Trophoblast cell (in vitro differentiated cells and primary cell): Measurements from ENCODE around the gene COL25A1.

Experiments used
- DNase-seq, 2 donors: peaks; one replicate each; pipeline ENCODE4 v3.0.0-alpha.2; 2016
- H2AFZ ChIP-seq: 2 replicates; pipeline ENCODE4 v1.6.1; 2013; ENCODE audit warnings: low read length, moderate library complexity, mild to moderate bottlenecking; ENCODE audit not compliant: insufficient read depth, poor library complexity
- H2AK5ac ChIP-seq: 2 replicates; pipeline ENCODE4 v1.6.1; 2013; ENCODE audit warnings: mild to moderate bottlenecking, low read length
- H2BK120ac ChIP-seq: 2 replicates; pipeline ENCODE4 v1.6.1; 2013; ENCODE audit warnings: low read length, mild to moderate bottlenecking, moderate library complexity; ENCODE audit not compliant: insufficient read depth, poor library complexity
- H2BK12ac ChIP-seq: 2 replicates; pipeline ENCODE4 v1.6.1; 2013; ENCODE audit warnings: mild to moderate bottlenecking, low read length, moderate library complexity
- H2BK5ac ChIP-seq: 2 replicates; pipeline ENCODE4 v1.6.1; 2013; ENCODE audit warnings: low read length, low read depth, moderate library complexity, mild to moderate bottlenecking; ENCODE audit not compliant: poor library complexity
- H3K14ac ChIP-seq: 2 replicates; pipeline ENCODE4 v1.6.1; 2013; ENCODE audit warnings: mild to moderate bottlenecking, low read length
- H3K18ac ChIP-seq: 2 replicates; pipeline ENCODE4 v1.6.1; 2013; ENCODE audit warnings: mild to moderate bottlenecking, low read length
- H3K23ac ChIP-seq: 2 replicates; pipeline ENCODE4 v1.6.1; 2013; ENCODE audit warnings: low read length
- H3K27ac ChIP-seq: 2 replicates; pipeline ENCODE4 v1.5.1; 2013; ENCODE audit warnings: low read depth, mild to moderate bottlenecking, inconsistent platforms, low read length, moderate library complexity
- H3K27me3 ChIP-seq: 2 replicates; pipeline ENCODE4 v1.6.1; 2013; ENCODE audit warnings: inconsistent platforms, mild to moderate bottlenecking, low read length, moderate library complexity; ENCODE audit not compliant: insufficient read depth
- H3K36me3 ChIP-seq, 2 experiments: 1 replicate in 1 of 2; 2 replicates in 1 of 2; pipeline ENCODE4 v1.6.1; 2013; ENCODE audit warnings: low read length in 2 of 2, mild to moderate bottlenecking in 2 of 2, moderate library complexity in 1 of 2; ENCODE audit not compliant: insufficient read depth in 2 of 2, control insufficient read depth in 1 of 2
- H3K4ac ChIP-seq: 2 replicates; pipeline ENCODE4 v1.6.1; 2013; ENCODE audit warnings: low read depth, mild to moderate bottlenecking, low read length, moderate library complexity
- H3K4me1 ChIP-seq, 2 experiments: 1 replicate in 1 of 2; 2 replicates in 1 of 2; pipeline ENCODE4 v1.6.1; 2013; ENCODE audit warnings: low read length in 2 of 2, mild to moderate bottlenecking in 2 of 2, moderate library complexity in 1 of 2; ENCODE audit not compliant: insufficient read depth in 2 of 2, control insufficient read depth in 1 of 2
- H3K4me2 ChIP-seq: 2 replicates; pipeline ENCODE4 v1.6.1; 2013; ENCODE audit warnings: inconsistent platforms, mild to moderate bottlenecking, low read length, moderate library complexity
- H3K4me3 ChIP-seq: 2 replicates; pipeline ENCODE4 v1.5.1; 2013; ENCODE audit warnings: mild to moderate bottlenecking, low read depth, low read length, inconsistent platforms
- H3K79me1 ChIP-seq: one replicate; pipeline ENCODE4 v1.6.1; 2013; ENCODE audit warnings: low read length
- H3K79me2 ChIP-seq: 2 replicates; pipeline ENCODE4 v1.6.1; 2013; ENCODE audit warnings: low read length, mild to moderate bottlenecking; ENCODE audit not compliant: control insufficient read depth, insufficient read depth, poor library complexity
- H3K9ac ChIP-seq: 2 replicates; pipeline ENCODE4 v1.6.1; 2013; ENCODE audit warnings: mild to moderate bottlenecking, low read length
- H3K9me3 ChIP-seq: 2 replicates; pipeline ENCODE4 v1.6.1; 2013; ENCODE audit warnings: low read depth, mild to moderate bottlenecking, control low read depth, inconsistent platforms, low read length; ENCODE audit not compliant: insufficient read depth
- H4K12ac ChIP-seq: 2 replicates; pipeline ENCODE4 v1.6.1; 2013; ENCODE audit warnings: low read depth, mild to moderate bottlenecking, low read length, moderate library complexity
- H4K8ac ChIP-seq: 2 replicates; pipeline ENCODE4 v1.6.1; 2013; ENCODE audit warnings: low read depth, mild to moderate bottlenecking, low read length, moderate library complexity
- H4K91ac ChIP-seq: one replicate; pipeline ENCODE4 v1.6.1; 2013; ENCODE audit warnings: low read depth, mild to moderate bottlenecking, low read length, moderate library complexity
- WGBS: extraction: QIAGEN DNeasy Blood & Tissue Kit; methylation state at CpG from one replicate; pipeline ENCODE4 v1.1.7; 2013; ENCODE audit warnings: missing lambda C conversion rate; ENCODE audit not compliant: insufficient read length, insufficient coverage; ENCODE audit errors: extremely low coverage; 5-methylcytosine and 5-hydroxymethylcytosine counted together

Gene COL25A1

DNA sequence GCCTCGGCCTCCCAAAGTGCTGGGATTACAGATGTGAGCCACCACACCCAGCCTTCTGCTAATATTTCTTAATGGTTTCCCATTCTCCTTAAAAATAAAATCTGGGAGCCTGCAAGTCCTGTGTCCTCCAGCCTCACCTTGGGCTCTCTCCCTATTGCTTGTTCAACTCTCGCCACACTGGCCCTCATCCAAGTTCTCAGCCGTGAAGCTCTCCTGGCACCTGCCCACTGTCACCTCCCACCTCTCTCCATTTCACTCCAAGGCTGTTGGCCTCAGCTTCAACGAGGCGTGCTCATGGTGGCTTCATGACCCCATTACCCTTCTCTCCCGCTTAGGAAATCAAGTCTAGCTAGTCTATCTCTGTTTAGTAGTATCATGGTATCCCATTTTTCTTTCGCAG is 530.1 kb downstream of the COL25A1 start:
- Histone ChIP-seq H3K23ac (no peak overlapping the region), H3K27ac (no peak overlapping the region), H3K4ac (no peak overlapping the region), H4K12ac (no peak overlapping the region), H3K36me3 (no peaks in the 10 kb centered on the region), H3K9me3 (no peaks in the 10 kb centered on the region), H2BK120ac (no peak overlapping the region), H2BK5ac (no peak overlapping the region), H2AFZ (no peak overlapping the region), H3K79me2 (no peaks in the 10 kb centered on the region), H3K4me1 (no peaks in the 10 kb centered on the region), H3K4me3 (no peak overlapping the region), H3K14ac (no peak overlapping the region), H2BK12ac (no peak overlapping the region), H4K8ac (no peak overlapping the region), H4K91ac (no peak overlapping the region), H2AK5ac (no peak overlapping the region), H3K4me2 (no peak overlapping the region), H3K9ac (no peak overlapping the region), H3K18ac (no peak overlapping the region), H3K27me3 (no peaks in the 10 kb centered on the region), H3K79me1 (no peaks in the 10 kb centered on the region)
- no CpG with 5 or more reads among the region's 7 CpGs for WGBS
- DNase-seq, result no peak

DNA sequence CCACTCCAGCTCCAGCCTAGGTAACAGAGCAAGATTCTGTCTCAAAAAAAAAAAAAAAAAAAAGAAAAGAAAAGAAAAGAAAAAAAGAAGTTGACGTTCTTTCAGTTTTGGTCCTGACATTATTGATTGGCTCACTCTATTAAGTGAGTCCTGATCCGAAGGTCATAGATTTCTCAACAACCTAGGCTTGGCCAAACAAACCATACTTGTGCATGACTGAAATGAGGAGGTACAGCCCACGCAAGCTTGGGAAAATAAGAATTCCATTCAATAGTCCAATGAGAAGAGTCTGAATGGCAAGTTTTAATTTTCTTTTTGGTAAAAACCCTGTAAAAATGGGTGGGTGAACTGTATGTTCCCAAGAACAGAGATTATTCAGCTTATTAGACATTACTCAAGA is 536.4 kb downstream of the COL25A1 start:
- Histone ChIP-seq H2AFZ (no peak overlapping the region), H2AK5ac (no peak overlapping the region), H3K27me3 (peaks cover 16% of the 10 kb centered on the region), H3K79me1 (no peaks in the 10 kb centered on the region), H2BK12ac (no peak overlapping the region), H4K91ac (no peak overlapping the region), H4K12ac (no peak overlapping the region), H3K14ac (no peak overlapping the region), H3K4me3 (no peak overlapping the region), H2BK5ac (no peak overlapping the region), H3K23ac (no peak overlapping the region), H3K4me2 (no peak overlapping the region), H3K18ac (no peak overlapping the region), H3K36me3 (no peaks in the 10 kb centered on the region), H3K27ac (no peak overlapping the region), H3K9me3 (no peaks in the 10 kb centered on the region), H3K9ac (no peak overlapping the region), H4K8ac (no peak overlapping the region), H3K4me1 (peaks cover 0 to 9% of the 10 kb centered on the region in 2 experiments), H2BK120ac (no peak overlapping the region), H3K4ac (no peak overlapping the region), H3K79me2 (no peaks in the 10 kb centered on the region)
- DNase-seq, result no peak
- WGBS, result no CpG with 5 or more reads among the region's 3 CpGs

DNA sequence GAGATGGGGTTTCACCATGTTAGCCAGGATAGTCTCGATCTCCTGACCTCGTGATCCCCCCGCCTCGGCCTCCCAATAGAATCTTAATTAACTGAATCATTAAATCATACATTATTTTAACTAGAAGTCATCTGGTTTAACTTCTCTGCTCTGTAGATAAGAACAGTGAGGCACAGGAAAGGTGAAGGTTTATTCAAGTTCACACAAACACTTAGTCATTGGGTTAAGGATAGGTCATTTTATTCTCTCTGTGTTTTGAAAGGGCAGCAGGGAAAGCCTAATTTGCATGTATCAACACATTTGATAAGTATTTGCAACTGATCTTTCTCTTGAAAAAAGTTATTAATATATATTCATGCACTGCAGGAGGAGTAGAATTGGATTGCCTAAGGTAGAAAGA is 538.5 kb downstream of the COL25A1 start:
- no peak overlapping the region for H3K4ac ChIP-seq
- H4K8ac ChIP-seq, result no peak overlapping the region
- DNase-seq, result no peak
- no peak overlapping the region for H2AFZ ChIP-seq
- H2BK5ac ChIP-seq, result no peak overlapping the region
- H3K18ac ChIP-seq, result no peak overlapping the region
- no peak overlapping the region for H3K23ac ChIP-seq
- no peaks in the 10 kb centered on the region for H3K36me3 ChIP-seq
- peaks cover 16% of the 10 kb centered on the region for H3K27me3 ChIP-seq
- no peaks in the 10 kb centered on the region for H3K79me2 ChIP-seq
- no peak overlapping the region for H4K91ac ChIP-seq
- WGBS, result no CpG with 5 or more reads among the region's 4 CpGs
- H3K14ac ChIP-seq, result no peak overlapping the region
- no peak overlapping the region for H2BK120ac ChIP-seq
- no peak overlapping the region for H3K4me3 ChIP-seq
- no peak overlapping the region for H4K12ac ChIP-seq
- no peak overlapping the region for H2AK5ac ChIP-seq
- H3K27ac ChIP-seq, result no peak overlapping the region
- no peak overlapping the region for H3K4me2 ChIP-seq
- no peak overlapping the region for H3K9ac ChIP-seq
- H3K4me1 ChIP-seq, result peaks cover 0 to 9% of the 10 kb centered on the region in 2 experiments
- H3K79me1 ChIP-seq, result no peaks in the 10 kb centered on the region
- H3K9me3 ChIP-seq, result no peaks in the 10 kb centered on the region
- no peak overlapping the region for H2BK12ac ChIP-seq

DNA sequence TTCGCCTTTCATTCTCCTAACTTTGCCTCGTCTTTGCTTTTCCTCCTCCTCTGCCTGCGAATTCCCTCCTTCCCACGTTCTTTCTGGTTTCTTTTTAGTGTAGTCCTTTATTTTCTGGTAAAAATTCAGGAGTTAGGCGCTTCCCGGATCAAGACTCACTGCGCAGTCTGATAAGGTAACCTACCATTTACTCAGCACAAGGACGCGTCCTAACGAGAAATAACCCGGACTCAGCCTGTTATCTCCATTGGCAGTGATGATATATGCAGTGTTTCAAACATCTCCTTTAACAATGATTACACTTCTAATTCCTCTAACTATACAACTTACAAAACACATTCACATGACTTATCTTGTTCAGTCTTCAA is 539.2 kb downstream of the COL25A1 start:
- H3K4me3 ChIP-seq, result no peak overlapping the region
- WGBS, result no CpG with 5 or more reads among the region's 11 CpGs
- H3K36me3 ChIP-seq, result no peaks in the 10 kb centered on the region
- H3K4me1 ChIP-seq, result peaks cover 0 to 9% of the 10 kb centered on the region in 2 experiments
- H2BK120ac ChIP-seq, result no peak overlapping the region
- no peak overlapping the region for H2AK5ac ChIP-seq
- H4K12ac ChIP-seq, result no peak overlapping the region
- H3K4me2 ChIP-seq, result peak overlapping the region; percentile 88
- no peaks in the 10 kb centered on the region for H3K79me2 ChIP-seq
- no peak overlapping the region for H4K91ac ChIP-seq
- no peak overlapping the region for H3K18ac ChIP-seq
- H2BK12ac ChIP-seq, result no peak overlapping the region
- no peak for DNase-seq
- no peak overlapping the region for H3K23ac ChIP-seq
- no peak overlapping the region for H3K4ac ChIP-seq
- H3K79me1 ChIP-seq, result no peaks in the 10 kb centered on the region
- no peak overlapping the region for H4K8ac ChIP-seq
- no peak overlapping the region for H3K27ac ChIP-seq
- peaks cover 16% of the 10 kb centered on the region for H3K27me3 ChIP-seq
- no peak overlapping the region for H3K14ac ChIP-seq
- H3K9ac ChIP-seq, result no peak overlapping the region
- no peak overlapping the region for H2AFZ ChIP-seq
- H2BK5ac ChIP-seq, result no peak overlapping the region
- no peaks in the 10 kb centered on the region for H3K9me3 ChIP-seq
